Measurements from ENCODE around the gene LCN12.

LCN12 gene

DNA sequence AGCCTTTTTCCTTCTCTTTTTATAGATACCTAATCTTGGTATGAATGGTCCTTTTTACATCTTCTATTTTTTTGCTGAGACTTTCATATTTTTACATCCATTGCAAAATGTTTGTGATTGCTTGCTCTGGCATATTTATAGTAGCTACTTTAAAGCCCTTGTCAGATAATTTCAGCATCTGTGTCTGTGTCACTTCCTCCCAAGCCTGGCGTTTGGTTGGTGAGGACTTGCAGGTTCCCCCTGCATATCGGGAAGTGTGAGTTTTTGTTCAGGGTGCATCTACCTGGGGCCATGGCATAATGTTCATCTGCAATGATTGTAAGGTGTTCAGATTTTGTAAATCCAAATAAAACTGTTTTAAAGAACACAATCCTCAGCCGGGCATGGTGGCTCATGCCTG is 16.4 kb upstream of the LCN12 start:
- no peak overlapping the region for H3K4me3 ChIP-seq (replicated peaks; ENCODE audit: low read depth, low read length)
- no peak for DNase-seq (ENCODE audit: extremely low read depth, low read depth)
- TF ChIP-seq, protein P1, sequence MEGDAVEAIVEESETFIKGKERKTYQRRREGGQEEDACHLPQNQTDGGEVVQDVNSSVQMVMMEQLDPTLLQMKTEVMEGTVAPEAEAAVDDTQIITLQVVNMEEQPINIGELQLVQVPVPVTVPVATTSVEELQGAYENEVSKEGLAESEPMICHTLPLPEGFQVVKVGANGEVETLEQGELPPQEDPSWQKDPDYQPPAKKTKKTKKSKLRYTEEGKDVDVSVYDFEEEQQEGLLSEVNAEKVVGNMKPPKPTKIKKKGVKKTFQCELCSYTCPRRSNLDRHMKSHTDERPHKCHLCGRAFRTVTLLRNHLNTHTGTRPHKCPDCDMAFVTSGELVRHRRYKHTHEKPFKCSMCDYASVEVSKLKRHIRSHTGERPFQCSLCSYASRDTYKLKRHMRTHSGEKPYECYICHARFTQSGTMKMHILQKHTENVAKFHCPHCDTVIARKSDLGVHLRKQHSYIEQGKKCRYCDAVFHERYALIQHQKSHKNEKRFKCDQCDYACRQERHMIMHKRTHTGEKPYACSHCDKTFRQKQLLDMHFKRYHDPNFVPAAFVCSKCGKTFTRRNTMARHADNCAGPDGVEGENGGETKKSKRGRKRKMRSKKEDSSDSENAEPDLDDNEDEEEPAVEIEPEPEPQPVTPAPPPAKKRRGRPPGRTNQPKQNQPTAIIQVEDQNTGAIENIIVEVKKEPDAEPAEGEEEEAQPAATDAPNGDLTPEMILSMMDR (IDR thresholded peaks at IDR 0.05; ENCODE audit: low read depth, low read length, missing control alignments), result no peak

DNA sequence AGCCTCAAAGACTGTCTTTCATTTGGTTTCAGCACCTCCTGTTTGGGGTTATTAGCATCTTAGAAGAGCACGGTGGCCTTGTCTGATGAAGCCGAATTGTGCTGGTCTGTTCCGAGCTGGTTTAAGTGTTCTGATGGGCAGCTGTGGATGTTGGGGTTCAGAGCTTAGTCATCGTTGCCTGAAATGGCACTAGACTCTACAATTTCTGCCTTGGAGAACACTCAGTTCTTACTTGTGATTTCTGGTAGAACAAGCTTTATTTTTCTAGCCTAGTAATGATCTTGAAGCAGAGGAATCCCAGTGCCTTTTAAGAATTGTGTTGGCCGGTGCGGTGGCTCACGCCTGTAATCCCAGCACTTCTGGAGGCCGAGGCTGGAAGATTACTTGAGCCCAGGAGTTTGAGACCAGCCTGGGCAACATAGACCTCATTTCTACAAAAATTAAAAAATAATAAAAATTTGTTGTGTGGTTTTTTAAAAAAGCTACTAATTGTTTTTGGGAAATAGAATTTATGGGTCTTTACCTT is 15.4 kb upstream of the LCN12 start:
- TF ChIP-seq, protein P1 (IDR thresholded peaks at IDR 0.05; ENCODE audit: low read depth, low read length, missing control alignments), result no peak
- no peak for DNase-seq (ENCODE audit: extremely low read depth, low read depth)
- no peak overlapping the region for H3K4me3 ChIP-seq (replicated peaks; ENCODE audit: low read depth, low read length)

DNA sequence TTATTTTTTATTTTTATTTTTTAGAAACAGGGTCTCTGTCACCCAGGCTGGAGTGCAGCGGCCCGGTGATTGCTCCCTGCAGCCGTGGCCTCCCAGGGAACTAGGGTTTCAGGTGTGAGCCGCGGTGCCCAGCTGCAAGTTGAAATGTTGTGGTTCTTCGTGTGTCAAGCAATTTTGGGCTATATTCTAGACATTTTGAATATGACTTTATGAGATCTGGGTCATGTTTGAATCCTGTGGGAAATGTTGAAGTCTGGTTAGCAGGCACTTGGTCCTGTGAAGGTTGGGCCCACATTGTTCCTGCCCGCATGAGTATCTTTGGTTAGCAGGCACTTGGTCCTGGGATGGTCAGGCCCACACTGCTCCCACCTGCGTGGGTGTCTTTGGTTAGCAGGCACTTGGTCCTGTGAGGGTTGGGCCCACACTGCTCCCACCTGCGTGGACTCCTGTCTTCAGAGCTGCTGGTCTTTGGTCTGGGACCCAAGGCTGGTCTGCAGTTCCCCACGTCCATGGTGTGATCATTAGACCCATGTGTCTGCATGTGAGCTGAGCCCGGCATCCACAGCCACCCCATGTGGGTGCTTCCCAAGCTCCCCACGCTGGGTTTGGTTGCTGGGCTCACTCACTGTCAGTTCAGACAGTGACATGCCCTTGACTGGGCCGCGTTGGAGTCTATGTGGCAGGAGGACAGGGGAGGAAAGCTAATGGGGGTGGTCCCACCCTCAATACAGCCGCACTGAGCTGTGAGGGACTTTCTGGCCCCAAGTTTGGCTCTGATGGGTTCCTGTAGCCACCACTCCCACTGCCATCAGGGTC is 14.7 kb upstream of the LCN12 start:
- no peak overlapping the region for H3K4me3 ChIP-seq (replicated peaks; ENCODE audit: low read depth, low read length)
- TF ChIP-seq, protein P1 (IDR thresholded peaks at IDR 0.05; ENCODE audit: low read depth, low read length, missing control alignments), result no peak
- no peak for DNase-seq (ENCODE audit: extremely low read depth, low read depth)

DNA sequence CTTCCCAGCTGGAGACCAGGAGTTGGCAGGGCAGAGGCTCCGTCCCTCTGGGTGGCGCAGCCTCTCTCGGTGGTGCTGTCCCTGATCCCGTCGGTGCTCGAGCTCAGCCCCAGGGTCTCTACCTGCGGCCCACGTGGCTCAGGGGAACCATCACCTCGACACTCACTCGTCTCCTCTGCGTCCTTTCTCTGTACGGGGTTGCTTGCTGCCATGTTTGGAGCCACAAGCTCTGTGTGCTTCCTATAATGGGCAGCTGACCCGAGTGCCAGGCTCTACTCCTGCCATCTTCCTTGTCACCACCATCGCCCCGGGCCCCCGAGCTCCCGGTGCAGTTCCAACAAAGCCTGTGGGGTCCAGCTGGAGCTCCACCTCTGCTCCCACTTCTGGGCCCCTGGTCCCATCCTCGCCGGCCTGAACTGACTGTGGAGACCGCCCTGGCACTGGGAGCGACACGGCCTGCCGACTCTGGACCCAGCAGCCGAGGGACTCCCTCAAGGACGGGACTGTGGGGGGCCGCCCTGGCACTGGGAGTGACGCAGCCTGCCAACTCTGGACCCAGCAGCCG is 12.6 kb upstream of the LCN12 start:
- no peak overlapping the region for H3K4me3 ChIP-seq (replicated peaks; ENCODE audit: low read depth, low read length)
- no peak for DNase-seq (ENCODE audit: extremely low read depth, low read depth)
- TF ChIP-seq, protein P1 (IDR thresholded peaks at IDR 0.05; ENCODE audit: low read depth, low read length, missing control alignments), result no peak

DNA sequence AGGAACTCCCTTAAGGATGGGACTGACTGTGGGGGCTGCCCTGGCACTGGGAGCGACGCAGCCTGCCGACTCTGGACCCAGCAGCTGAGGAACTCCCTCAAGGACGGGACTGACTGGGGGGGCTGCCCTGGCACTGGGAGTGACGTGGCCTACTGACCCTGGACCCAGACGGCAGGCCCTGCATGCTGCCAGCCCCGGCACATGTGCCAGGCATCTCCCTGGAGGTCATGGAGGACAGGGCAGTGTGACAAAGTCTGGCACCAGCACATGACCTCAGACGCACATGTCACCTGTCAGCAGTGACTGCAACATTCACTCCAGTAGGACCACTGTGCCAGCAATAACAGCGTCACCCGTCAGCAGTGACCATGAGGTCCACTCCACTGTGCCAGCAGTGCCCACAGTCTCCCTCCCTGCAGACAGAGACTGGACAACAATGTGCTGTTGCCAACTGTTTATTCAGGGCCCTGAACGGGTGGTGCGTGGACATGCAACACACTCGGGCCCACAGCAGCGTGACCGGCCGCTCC is 12.0 kb upstream of the LCN12 start:
- no peak for DNase-seq (ENCODE audit: extremely low read depth, low read depth)
- H3K4me3 ChIP-seq (replicated peaks; ENCODE audit: low read depth, low read length), result no peak overlapping the region
- TF ChIP-seq, protein P1 (IDR thresholded peaks at IDR 0.05; ENCODE audit: low read depth, low read length, missing control alignments), result no peak

DNA sequence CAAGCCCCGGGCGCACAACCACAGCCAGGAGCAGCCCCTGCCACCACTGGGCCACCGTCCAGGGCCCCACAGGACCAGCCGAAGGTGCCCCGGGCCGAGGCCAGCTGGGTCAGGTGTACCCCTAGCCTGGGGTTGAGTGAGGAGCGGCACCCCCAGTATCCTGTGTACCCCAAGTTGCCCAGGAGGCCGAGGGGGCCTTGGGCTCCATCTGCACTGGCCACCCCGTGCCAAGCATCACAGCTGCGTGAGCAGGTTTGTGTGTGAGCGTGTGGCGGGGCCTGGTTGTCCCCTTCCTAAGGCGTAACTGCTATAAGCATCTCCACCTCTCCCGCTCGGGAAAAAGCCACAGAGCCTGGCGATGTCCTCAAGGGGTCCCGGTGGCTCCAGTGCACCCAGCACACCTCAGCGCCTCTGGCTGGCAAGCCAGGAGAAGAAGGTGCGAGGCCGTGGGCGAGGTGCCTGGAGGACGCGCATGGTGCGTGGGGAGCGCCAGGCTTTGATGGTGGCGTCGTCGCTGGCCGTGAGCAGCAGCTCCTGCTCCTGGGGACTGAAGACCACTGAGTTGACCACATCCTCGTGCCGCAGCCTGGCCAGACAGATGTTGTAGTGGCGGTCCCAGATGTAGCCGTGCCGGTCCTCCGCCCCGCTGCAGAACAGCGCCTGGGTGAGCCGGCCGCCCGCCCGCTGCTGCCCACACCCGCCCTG is 11.4 kb upstream of the LCN12 start:
- H3K4me3 ChIP-seq (replicated peaks; ENCODE audit: low read depth, low read length), result no peak overlapping the region
- no peak for DNase-seq (ENCODE audit: extremely low read depth, low read depth)
- TF ChIP-seq, protein P1 (IDR thresholded peaks at IDR 0.05; ENCODE audit: low read depth, low read length, missing control alignments), result no peak

All from HFF-Myc (cell line).